ENCODE measurements around the gene MCCC1.
"Not testable (repeated sequence)": the region's sequence is repeated elsewhere in the genome, so short reads cannot be mapped to it uniquely, and the experiment has no call there.

The MCCC1 gene

GRCh38 chr3:183008303-183008702, 91.0 kb downstream of the MCCC1 start:
- DNase-seq (ENCODE audit: insufficient read length, low spot score) (no peak), FAIRE-seq (no peak)
- TF ChIP-seq CTCF (IDR thresholded peaks at IDR 0.05; ENCODE audit: insufficient read depth, missing control alignments), result no peak

GRCh38 chr3:183006396-183007002, 92.8 kb downstream of the MCCC1 start:
- no peak for FAIRE-seq
- no peak for TF ChIP-seq CTCF (IDR thresholded peaks at IDR 0.05; ENCODE audit: insufficient read depth, missing control alignments)
- DNase-seq (ENCODE audit: insufficient read length, low spot score), result no peak

GRCh38 chr3:182999767-183000166, 99.5 kb downstream of the MCCC1 start:
- FAIRE-seq, result no peak
- no peak for TF ChIP-seq CTCF (IDR thresholded peaks at IDR 0.05; ENCODE audit: insufficient read depth, missing control alignments)
- no peak for DNase-seq (ENCODE audit: insufficient read length, low spot score)

GRCh38 chr3:182993486-182994201, 105.7 kb downstream of the MCCC1 start:
- FAIRE-seq; DNase-seq (ENCODE audit: insufficient read length, low spot score): not testable (repeated sequence)

- no peak for TF ChIP-seq CTCF (IDR thresholded peaks at IDR 0.05; ENCODE audit: insufficient read depth, missing control alignments)
- DNase-seq (ENCODE audit: insufficient read length, low spot score) (no peak), FAIRE-seq (no peak)
These were observed 109.7 kb downstream of the MCCC1 start for GRCh38 chr3:182989566-182989965.

- no peak for TF ChIP-seq CTCF (IDR thresholded peaks at IDR 0.05; ENCODE audit: insufficient read depth, missing control alignments)
- FAIRE-seq (no peak), DNase-seq (ENCODE audit: insufficient read length, low spot score) (no peak)
These were observed 113.3 kb downstream of the MCCC1 start for GRCh38 chr3:182986021-182986420.

- FAIRE-seq, result no peak
- TF ChIP-seq CTCF (IDR thresholded peaks at IDR 0.05; ENCODE audit: insufficient read depth, missing control alignments), result no peak
- DNase-seq (ENCODE audit: insufficient read length, low spot score), result no peak
These were observed 115.4 kb downstream of the MCCC1 start for GRCh38 chr3:182983876-182984275.

Data from D721Med (cell line).